GM18909 (cell line): Measurements from ENCODE around the gene ABCA6.

ENCODE experiments used
- ATAC-seq: cut with Tn5 transposase; IDR thresholded peaks from one replicate; pipeline ENCODE4 v1.9.1; 2021; ENCODE audit warnings: mild to moderate bottlenecking; ENCODE audit not compliant: unreplicated experiment, poor library complexity

Gene ABCA6

GRCh38 chr17:69056179-69056823 is 85.4 kb downstream of the ABCA6 start:
- no peak for ATAC-seq

DNA sequence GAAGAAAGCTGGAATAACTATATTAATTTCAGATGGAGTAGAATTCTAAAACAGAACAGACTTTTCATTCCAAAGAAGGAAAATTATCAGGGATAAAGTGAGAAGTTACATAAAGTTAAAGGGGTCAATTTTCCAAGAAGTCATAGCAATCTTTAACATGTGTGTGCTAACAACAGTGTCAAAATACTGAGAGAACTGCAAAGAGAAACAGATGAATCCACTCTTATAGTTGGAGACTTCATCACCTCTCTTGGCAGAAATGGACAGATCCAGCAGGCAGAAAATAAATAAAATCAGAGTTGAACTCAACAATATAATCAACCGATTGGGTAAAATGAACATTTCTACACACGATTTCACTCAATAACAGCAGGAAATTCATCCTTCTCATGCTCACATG is 86.4 kb downstream of the ABCA6 start:
- ATAC-seq: no peak

DNA sequence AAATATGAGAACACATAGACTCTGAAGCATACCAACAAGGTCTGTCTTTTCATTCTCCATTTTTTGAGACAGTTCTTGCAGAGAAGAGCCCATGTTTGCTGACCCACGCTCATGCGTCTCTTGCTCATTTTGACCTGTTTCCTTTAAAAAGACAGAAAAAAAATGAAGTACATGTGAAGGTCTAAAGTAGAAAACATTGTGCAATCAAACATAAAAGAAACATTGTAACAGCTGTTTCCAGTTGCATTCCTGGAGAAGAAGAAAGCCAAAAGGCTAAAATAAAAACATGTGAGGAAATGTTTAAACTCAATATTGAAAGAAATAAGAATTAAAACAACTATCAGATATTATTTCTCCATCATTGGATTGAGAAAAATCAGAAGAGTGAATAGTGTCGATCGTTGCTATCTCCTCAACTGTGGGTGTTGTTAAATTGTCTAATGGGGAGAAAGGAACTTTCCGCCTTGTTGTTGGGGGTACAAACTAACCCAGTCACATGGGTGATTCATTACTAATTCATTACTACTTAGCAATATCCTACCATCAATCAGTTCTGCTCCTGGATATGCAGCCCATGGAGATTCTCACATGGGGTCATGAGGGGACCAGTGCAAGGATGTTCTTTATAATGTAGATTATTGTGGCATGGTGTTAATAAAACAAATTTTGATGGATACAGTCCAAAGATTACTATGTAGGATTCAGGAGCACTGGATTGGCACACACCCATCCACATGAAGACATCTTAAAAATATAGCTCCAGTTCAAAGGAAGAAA is 90.5 kb downstream of the ABCA6 start:
- ATAC-seq: no peak

DNA sequence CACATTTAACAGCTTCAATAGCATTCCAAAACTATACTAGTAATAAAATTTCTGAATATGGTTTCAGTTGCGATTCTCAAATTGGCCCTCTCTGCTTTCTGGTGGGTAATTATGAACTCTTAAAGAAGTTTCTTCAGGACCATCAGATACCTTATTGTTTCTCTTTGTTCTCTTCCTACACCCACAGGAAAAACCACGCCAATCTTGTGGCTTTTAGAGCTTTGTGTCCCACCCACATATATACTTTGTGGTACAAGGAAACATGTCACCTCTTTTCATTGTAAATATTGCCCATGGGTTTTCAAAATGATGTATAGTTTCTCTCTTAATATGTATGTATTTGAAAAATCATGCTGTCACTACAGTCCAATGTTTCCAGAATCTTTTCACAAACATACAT is 93.1 kb downstream of the ABCA6 start:
- no peak for ATAC-seq

GRCh38 chr17:69047368-69048263 is 94.1 kb downstream of the ABCA6 start:
- no peak for ATAC-seq

DNA sequence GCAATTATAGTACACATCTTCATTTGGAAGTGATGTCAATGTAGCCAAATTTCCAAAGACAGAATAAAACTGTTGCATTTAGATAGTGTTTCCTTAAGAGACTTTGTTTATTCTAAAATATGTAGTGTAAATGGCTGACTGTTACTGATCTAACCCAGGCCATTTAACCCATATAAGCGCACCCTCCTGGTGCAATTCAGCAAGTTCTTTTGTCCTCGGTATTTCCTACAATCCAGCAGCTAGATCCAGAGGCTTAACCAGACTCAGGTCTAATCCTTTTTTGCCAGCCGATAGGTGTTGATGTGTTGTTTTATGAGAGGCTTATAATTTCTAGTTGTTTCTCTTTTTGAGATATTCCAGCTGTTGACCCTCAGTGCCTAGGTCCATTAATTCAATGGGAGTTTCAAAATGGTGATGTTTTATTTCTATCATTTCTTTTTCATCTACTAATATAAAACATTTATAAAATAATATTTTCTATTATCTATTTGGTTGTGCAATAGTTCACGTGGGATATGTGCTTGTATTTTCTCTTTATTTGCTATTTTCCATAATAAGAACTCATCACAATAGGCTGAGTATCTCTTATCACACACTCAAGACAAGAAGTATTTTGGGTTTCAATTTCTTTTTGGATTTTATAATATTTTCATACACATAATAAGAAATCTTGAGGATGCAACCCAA is 95.4 kb downstream of the ABCA6 start:
- no peak for ATAC-seq

GRCh38 chr17:69045646-69046045 is 96.0 kb downstream of the ABCA6 start:
- ATAC-seq: no peak

DNA sequence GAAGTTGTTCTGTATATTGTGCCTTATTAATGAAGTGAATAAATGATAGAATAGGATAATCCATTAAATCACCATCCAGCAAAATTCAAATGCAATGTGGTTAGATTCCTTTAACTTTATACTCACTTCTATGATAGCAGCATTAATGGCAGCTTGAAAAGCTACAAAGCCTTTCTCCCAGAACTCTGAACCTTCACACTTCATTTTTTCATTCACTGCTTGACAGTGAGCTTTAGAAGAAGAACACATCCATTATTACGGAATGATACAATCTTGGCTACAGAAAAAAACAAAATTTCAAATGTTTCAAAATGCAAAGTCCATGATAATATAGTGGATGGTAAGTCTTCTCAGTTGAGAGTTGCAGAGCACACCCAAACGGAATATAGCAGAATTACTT is 97.3 kb downstream of the ABCA6 start:
- ATAC-seq: no peak

DNA sequence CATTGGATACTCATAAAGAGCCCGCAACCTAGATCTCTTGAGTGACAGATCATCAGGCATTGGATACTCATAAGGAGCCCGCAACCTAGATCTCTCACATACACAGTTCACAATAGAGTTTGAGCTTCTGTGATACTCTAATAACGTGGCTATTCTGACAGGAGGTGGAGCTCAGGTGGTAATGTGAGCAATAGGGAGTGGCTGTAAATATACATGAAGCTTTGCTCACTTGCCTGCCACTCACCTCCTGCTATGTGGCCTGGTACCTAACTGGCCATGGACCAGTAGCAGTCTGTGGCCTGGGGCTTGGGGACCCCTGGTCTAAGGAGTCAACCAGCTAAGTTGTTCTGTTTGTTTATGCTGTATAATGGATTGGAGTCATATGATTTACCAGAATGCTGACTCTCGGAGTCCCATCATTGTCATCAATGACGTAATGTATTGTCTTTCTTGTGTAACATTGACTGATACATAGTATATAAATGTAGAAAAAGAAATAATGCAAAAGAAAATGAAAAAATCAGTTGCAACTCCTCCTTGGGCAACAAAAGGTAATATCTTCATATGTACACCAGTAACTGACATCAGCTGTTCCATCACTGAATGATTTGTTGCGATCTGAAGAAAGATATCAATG is 98.5 kb downstream of the ABCA6 start:
- no peak for ATAC-seq

DNA sequence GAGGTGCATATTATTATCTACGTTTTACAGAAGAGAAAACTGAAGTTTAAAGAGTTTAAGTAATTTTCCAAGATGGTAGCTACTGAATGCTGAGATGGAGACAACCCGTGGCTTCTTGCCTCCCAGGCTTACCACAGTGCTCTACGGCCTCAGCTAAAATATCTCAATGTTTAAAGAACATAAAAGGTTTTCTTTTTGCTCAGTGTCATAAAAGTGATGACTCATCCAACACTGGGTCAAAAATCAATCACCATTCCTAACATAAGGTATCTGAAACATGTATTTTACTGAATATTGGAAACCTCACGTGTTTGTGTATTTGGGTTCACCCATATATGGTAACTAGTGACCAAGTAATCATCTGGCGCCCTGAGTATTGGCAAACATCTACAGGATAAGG is 99.4 kb downstream of the ABCA6 start:
- ATAC-seq: no peak

- ATAC-seq: no peak
Observed at GRCh38 chr17:69031839-69032238, 109.9 kb downstream of the ABCA6 start.

DNA sequence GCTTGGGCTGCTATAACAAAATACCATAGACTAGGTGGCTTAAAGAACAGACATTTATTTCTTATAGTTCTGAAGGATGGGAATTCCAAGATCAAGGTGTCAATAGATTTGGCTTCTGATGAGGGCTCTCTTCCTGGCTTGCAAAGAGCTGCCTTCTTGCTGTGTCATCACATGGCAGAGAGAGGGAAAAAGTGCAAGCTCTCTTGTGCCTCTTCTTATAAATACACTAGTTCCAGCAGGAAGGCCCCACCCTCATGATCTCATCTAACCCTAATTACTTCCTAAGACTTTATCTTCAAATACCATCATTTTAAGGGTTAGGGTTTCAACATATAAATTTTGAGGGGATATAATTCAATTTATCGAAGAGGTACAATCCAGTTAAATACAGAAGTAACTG is 111.5 kb downstream of the ABCA6 start:
- no peak for ATAC-seq
